ENCODE results near the gene KLHL25.

Gene KLHL25

DNA sequence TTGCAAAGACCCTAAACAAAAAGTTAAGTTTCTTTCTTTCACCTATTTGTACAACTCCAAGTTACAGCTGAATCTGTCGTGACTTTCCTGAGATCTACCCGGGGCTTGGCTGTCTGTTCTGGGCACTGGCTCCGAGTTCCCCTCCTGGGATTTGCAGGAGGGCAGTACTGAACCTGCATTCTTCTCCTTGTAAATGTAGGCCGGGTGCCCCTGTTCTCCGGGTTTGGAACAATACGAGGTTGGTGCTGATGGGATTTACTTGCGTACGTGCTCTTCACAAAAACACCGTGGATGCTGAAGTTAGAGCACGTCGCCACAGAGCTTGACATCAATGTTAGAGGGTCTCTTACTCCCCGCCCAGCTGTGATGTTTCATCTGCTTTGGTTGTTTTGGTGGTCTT lies 48.1 kb downstream of the KLHL25 start:
- no peak for DNase-seq

- no peak for DNase-seq
These were observed 49.1 kb downstream of the KLHL25 start for GRCh38 chr15:85745525-85746150.

DNA sequence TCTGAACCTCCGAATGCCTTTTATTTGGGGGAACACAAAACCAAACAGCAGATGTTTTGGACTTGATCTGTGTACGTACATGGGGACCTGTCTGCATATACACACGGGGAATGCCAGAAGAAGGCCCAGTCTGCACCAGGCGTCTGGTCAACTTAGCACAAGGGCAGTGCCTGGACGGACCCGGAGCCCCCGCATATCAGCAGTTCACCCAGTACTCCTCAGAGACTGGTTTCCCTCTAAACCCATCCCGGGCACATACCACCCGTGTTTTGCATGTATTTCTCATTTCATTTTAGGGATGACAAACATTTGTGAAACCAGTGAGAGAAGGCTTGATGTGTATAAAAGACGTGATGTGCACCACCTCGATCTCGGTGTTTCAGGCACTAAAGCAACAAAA lies 49.7 kb downstream of the KLHL25 start:
- DNase-seq: no peak

- DNase-seq: no peak
These were observed 50.1 kb downstream of the KLHL25 start for GRCh38 chr15:85744579-85744978.

DNA sequence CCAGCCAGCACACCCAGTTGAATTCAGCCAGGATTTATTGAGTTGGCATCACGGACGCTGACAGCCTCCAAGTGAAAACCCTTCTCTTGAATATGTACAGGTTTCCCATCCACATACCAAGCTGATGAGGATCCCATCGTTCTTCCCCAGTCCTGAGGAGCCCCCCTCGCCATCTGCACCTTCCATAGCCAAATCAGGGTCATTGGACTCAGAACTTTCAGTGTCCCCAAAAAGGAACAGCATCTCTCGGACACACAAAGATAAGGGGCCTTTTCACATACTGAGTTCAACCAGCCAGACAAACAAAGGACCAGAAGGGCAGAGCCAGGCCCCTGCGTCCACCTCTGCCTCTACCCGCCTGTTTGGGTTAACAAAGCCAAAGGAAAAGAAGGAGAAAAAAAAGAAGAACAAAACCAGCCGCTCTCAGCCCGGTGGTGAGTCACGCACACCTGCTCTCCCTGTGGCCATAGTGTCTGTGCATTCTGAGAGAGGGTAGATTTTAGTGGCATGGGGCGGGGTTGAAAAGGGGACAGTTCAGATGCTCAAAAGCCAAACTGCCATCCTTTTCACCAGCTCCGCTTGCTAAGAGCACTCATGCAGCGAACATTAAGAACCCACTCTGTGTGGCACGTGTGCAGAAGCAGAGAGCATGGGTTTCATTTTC lies 51.2 kb downstream of the KLHL25 start:
- peak; percentile 59 for DNase-seq

- DNase-seq: no peak
These were observed 52.4 kb downstream of the KLHL25 start for GRCh38 chr15:85742186-85742821.

- no peak for DNase-seq
These were observed 53.1 kb downstream of the KLHL25 start for GRCh38 chr15:85741662-85742061.

DNA sequence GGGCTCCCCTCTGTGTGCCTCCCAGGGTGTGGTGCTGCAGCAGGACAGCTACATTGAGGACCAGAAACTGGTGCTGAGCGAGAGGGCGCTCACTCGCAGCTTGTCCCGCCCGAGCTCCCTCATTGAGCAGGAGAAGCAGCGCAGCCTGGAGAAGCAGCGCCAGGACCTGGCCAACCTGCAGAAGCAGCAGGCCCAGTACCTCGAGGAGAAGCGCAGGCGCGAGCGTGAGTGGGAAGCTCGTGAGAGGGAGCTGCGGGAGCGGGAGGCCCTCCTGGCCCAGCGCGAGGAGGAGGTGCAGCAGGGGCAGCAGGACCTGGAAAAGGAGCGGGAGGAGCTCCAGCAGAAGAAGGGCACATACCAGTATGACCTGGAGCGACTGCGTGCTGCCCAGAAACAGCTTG lies 53.7 kb downstream of the KLHL25 start:
- no peak for DNase-seq

- no peak for DNase-seq
These were observed 57.7 kb downstream of the KLHL25 start for GRCh38 chr15:85737061-85737460.

GRCh38 chr15:85733416-85733815 lies 61.3 kb downstream of the KLHL25 start:
- DNase-seq: no peak

DNA sequence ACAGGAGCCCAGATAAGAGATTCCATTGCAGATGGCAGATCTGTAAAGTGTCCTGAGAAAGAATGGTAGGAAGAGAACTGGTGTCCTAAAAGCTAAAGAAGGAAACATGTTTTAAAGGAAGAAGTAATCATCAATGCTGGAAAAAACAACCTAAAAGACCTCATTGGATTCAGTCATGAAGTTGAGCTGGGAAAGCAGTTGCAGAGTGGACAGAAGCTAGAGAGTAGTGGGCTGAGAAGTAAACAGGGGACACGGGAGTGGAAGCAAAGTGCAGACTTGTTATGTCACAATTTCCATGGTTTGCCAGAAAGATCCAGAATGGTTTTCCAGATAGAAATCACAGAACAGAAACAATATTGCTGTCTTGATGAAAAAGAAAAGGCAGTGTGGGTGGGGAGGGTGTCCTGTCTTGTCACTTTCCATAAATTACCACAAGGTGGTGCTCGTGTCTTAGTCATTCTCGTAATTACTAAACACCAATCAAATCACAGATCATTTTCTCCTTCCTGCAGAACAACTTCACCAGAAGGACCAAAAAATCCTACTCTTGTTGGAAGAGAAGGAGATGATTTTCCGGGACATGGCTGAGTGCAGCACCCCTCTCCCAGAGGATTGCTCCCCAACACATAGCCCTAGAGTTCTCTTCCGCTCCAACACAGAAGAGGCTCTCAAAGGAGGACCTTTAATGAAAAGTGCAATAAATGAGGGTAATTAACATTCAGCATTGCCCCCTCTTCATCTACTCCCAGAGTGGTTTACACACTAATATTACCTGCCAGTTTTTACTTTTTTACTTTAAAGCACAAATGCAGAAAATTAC lies 64.5 kb downstream of the KLHL25 start:
- peak; percentile 28 for DNase-seq

DNA sequence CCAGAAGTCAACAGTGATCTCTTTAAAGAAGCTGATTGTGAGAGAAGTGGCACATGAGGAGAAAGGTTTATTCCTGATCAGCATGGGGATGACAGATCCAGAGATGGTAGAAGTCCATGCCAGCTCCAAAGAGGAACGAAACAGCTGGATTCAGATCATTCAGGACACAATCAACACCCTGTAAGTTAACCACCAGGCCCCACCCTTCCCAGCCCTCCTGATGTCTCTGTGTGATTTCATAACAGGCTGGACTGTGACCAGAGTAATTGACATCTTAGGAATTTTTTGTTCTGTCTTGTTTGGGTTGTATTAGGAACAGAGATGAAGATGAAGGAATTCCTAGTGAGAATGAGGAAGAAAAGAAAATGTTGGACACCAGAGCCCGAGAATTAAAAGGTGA lies 67.7 kb downstream of the KLHL25 start:
- DNase-seq: no peak

DNA sequence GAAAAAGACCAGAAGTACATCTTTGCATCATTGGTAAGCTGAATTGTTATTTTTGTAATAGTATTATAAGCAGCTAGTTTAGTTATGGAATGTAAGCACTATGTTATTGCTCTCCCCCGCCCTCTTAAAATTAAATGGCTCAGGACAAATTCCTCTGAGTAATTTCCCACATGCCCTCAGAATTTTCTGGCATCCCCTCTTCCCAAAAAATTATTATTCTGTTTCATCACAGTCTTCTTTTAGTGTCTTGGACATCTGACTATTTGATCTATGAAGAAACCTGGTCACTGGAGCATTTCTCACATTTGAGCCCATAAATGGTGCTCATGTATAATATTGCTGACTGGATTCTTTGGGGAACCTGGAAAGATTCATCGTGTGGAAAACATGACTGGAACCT lies 68.3 kb downstream of the KLHL25 start:
- DNase-seq: no peak

GRCh38 chr15:85725564-85725963 lies 69.2 kb downstream of the KLHL25 start:
- no peak for DNase-seq

DNA sequence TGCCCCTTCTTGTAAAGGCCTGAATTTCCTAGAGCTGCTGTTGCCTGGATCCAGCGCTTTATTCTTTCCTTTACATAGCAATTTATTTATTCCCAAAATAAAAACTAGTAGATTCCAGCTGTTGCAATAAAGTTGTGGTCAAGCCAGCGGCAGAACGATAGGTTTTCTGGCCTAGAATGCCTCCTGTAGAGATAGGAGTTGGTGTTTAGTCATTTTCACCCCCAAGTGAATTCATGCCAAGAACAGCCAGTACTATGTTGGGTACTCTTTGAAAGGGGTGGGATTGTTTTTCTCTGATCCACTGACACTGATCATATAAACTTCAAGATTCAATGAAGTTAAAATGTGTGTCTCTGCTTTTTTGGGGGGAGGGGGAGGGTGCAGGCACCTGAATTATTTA lies 69.7 kb downstream of the KLHL25 start:
- no peak for DNase-seq

DNA sequence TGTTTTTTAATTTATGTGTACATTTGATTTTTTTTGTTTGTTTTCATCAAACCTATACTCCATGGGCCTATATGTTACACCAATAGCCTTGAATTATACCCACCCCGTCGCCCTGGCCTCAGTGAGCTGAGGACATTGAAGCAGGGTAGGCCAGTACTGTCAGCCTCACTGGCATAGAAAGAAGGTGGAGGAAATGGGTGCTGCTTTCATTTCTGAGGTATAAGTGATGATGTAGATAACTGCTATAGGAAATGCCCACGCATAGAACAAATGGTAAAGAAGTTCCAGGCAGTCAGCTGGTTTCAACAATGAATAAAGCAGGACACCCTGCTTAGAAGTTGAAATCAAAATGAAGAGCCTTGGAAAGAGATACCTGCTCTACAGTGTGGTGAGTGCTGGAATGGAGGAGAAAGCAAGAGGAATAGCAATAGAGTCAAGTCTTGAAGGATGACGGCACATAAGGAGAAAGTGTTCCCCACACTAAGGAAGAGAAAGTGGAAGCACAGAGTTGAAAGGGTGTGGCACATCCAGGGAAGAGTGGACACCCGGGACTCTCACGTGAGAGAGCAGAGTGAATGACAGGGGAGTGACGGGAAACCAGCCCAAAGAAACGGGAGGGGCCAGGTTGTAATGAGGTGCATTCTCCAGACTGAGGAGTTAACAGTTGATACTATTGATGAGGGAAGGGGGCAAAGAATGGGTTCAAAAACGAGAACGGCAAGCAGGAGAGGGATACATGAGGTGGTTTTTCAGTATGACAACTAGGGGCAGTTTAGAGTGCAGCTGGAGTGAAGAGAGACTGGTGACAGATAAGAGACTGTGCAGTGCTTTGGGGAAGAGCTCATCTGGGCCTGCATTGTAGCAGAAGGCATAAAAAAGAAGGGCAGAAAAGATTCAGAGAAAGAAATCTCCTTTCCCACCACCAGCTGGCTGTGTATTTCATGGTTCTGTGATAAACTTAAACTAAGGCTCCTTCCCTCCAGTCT lies 70.5 kb downstream of the KLHL25 start:
- DNase-seq: no peak

- DNase-seq: no peak
These were observed 72.2 kb downstream of the KLHL25 start for GRCh38 chr15:85722374-85723152.

GRCh38 chr15:85718981-85719380 lies 75.7 kb downstream of the KLHL25 start:
- no peak for DNase-seq

- no peak for DNase-seq
These were observed 76.3 kb downstream of the KLHL25 start for GRCh38 chr15:85718271-85718971.

- no peak for DNase-seq
These were observed 77.5 kb downstream of the KLHL25 start for GRCh38 chr15:85717212-85717611.

- DNase-seq: no peak
These were observed 78.5 kb downstream of the KLHL25 start for GRCh38 chr15:85716261-85716660.

All from DMS153 (cell line).